AG09319 (cell line): ENCODE data around the gene SH3TC2.

ENCODE experiments used
- DNase-seq: peaks from one replicate; pipeline ENCODE4 v3.0.0-alpha.2; 2010; ENCODE audit warnings: low read depth; ENCODE audit errors: extremely low read depth
- CTCF ChIP-seq: IDR thresholded peaks from 2 replicates; pipeline ENCODE4 v1.5.1; 2011; ENCODE audit warnings: low read depth, mild to moderate bottlenecking, inconsistent platforms, low read length, moderate library complexity

The SH3TC2 gene

GRCh38 chr5:148995791-148996190 lies 67.1 kb downstream of the SH3TC2 start:
- TF ChIP-seq CTCF: no peak
- no peak for DNase-seq

GRCh38 chr5:148993283-148993936 lies 69.5 kb downstream of the SH3TC2 start:
- DNase-seq: no peak
- no peak for TF ChIP-seq CTCF

- no peak for TF ChIP-seq CTCF
- no peak for DNase-seq
Observed at GRCh38 chr5:148992265-148992664, 70.6 kb downstream of the SH3TC2 start.

GRCh38 chr5:148991566-148991965 lies 71.3 kb downstream of the SH3TC2 start:
- no peak for DNase-seq
- TF ChIP-seq CTCF: no peak

GRCh38 chr5:148990817-148991216 lies 72.0 kb downstream of the SH3TC2 start:
- TF ChIP-seq CTCF: no peak
- no peak for DNase-seq

GRCh38 chr5:148989567-148989966 lies 73.3 kb downstream of the SH3TC2 start:
- no peak for DNase-seq
- no peak for TF ChIP-seq CTCF

GRCh38 chr5:148988328-148988727 lies 74.5 kb downstream of the SH3TC2 start:
- no peak for TF ChIP-seq CTCF
- DNase-seq: no peak
